Activated T-cell treated with anti-CD3 and anti-CD28 coated beads for 4 hours (primary cell): ENCODE results near the gene PIAS4.

ENCODE experiments used
- DNase-seq: peaks from one replicate; pipeline ENCODE4 v3.0.0-alpha.2; 2020

The PIAS4 gene

DNA sequence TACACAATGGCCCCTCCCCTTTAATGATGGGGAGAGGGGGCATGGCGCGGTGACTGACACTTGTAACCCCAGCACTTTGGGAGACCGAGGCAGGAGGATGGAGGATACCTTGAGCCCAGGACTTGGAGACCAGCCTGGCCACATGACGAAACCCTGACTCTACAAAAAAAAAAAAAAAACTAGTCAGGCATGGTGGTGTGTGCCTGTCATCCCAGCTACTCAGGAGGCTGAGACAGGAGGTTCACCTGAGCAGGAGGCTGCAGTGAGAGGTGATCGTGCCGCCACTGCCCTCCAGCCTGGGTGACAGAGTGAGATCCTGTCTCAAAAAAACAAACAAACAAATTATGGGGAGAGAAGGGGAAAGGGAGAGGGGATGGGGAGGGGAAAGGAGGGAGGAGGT is 72.9 kb downstream of the PIAS4 start:
- no peak for DNase-seq

- DNase-seq, result no peak
Measured at GRCh38 chr19:4081441-4082129, 74.0 kb downstream of the PIAS4 start.

DNA sequence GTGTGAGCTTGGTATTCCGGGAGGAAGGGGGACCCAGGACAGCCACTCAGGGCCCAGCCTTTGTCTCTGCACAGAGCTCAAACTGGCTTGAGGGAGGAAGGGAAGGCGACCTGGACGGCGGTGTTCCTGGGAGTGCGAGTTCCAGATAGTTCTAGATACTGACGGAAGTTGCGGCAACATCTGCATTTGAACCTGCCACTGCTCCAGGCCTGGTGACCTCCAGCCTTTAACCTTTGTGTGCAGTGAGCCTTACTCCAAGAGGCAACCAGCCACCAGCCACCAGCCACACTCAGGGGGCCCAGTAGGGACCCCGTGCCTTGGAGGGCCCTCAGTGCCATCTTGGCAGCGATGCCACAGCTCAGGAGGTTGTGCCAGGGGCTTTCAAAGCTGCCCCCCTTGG is 74.6 kb downstream of the PIAS4 start:
- no peak for DNase-seq

GRCh38 chr19:4083677-4084546 is 76.4 kb downstream of the PIAS4 start:
- DNase-seq, result no peak

- DNase-seq, result no peak
Measured at GRCh38 chr19:4084547-4084877, 77.0 kb downstream of the PIAS4 start.

GRCh38 chr19:4086411-4086867 is 78.9 kb downstream of the PIAS4 start:
- DNase-seq, result no peak

- DNase-seq, result no peak
Measured at GRCh38 chr19:4087787-4088679, 80.5 kb downstream of the PIAS4 start.

- no peak for DNase-seq
Measured at GRCh38 chr19:4088975-4089374, 81.4 kb downstream of the PIAS4 start.
